HepG2 (cell line): ENCODE results near the gene ANKRD55.

ENCODE experiments used
- CHD2 ChIP-seq: IDR thresholded peaks from 2 replicates; pipeline ENCODE4 v1.6.1; 2011; ENCODE audit warnings: low read depth, low read length, improper control_type of control experiment
- FOSL1 ChIP-seq: sonication (generic); formaldehyde crosslinking; IDR thresholded peaks from 2 replicates; pipeline ENCODE4 v1.9.0; 2021; ENCODE audit warnings: missing genetic modification reagents, borderline replicate concordance
- FOXJ3 ChIP-seq: sonication (generic); formaldehyde crosslinking; IDR thresholded peaks from 2 replicates; pipeline ENCODE4 v1.4.0; 2020; ENCODE audit warnings: missing genetic modification reagents, mild to moderate bottlenecking, borderline replicate concordance
- ISX ChIP-seq: sonication (generic); formaldehyde crosslinking; conservative IDR thresholded peaks from 2 replicates; pipeline ENCODE4 v1.5.0; 2020; ENCODE audit warnings: missing genetic modification reagents
- KLF6 ChIP-seq: IDR thresholded peaks from 2 replicates; pipeline ENCODE4 v1.8.0; 2016; ENCODE audit warnings: missing biosample characterization, missing genetic modification reagents
- MED1 ChIP-seq: sonication (generic); formaldehyde crosslinking; IDR thresholded peaks from 2 replicates; pipeline ENCODE4 v1.4.0; 2020; ENCODE audit warnings: missing genetic modification reagents
- POLR2AphosphoS5 ChIP-seq: IDR thresholded peaks from 2 replicates; pipeline ENCODE4 v1.6.1; 2012; ENCODE audit warnings: low read depth, low read length
- TCF7L2 ChIP-seq: IDR thresholded peaks from 2 replicates; pipeline ENCODE4 v1.6.1; 2011; ENCODE audit warnings: mild to moderate bottlenecking, low read depth, low read length, moderate library complexity
- TEF ChIP-seq: sonication (generic); formaldehyde crosslinking; IDR thresholded peaks from 2 replicates; pipeline ENCODE4 v1.5.0; 2020; ENCODE audit warnings: missing genetic modification reagents
- USF2 ChIP-seq, 2 experiments: sonication (generic) in 1 of 2; formaldehyde crosslinking in 1 of 2; IDR thresholded peaks; 2 replicates each; pipeline versions ENCODE4 v1.5.1 to v1.6.1; 2011 to 2020; ENCODE audit warnings: borderline replicate concordance in 1 of 2, low read depth in 1 of 2, low read length in 1 of 2, mild to moderate bottlenecking in 1 of 2, missing genetic modification reagents in 1 of 2, moderate library complexity in 1 of 2
- ZBTB25 ChIP-seq: IDR thresholded peaks from 2 replicates; pipeline ENCODE4 v1.6.1; 2018; ENCODE audit warnings: missing genetic modification reagents
- TF ChIP-seq, protein P1 (sequence below): sonication (generic); formaldehyde crosslinking; IDR thresholded peaks from 2 replicates; pipeline ENCODE4 v1.4.0; 2020; ENCODE audit warnings: missing genetic modification reagents

- TF ChIP-seq TCF7L2, result no peak
- TF ChIP-seq KLF6 (CRISPR knock-in tag), result no peak
- no peak for TF ChIP-seq MED1 (CRISPR knock-in tag)
- no peak for TF ChIP-seq FOXJ3 (CRISPR knock-in tag)
- no peak for TF ChIP-seq ISX (CRISPR knock-in tag)
- no peak for TF ChIP-seq CHD2
- no peak for TF ChIP-seq TEF (CRISPR knock-in tag)
- TF ChIP-seq FOSL1 (CRISPR knock-in tag), result no peak
- no peak for TF ChIP-seq POLR2AphosphoS5
- TF ChIP-seq, protein P1, sequence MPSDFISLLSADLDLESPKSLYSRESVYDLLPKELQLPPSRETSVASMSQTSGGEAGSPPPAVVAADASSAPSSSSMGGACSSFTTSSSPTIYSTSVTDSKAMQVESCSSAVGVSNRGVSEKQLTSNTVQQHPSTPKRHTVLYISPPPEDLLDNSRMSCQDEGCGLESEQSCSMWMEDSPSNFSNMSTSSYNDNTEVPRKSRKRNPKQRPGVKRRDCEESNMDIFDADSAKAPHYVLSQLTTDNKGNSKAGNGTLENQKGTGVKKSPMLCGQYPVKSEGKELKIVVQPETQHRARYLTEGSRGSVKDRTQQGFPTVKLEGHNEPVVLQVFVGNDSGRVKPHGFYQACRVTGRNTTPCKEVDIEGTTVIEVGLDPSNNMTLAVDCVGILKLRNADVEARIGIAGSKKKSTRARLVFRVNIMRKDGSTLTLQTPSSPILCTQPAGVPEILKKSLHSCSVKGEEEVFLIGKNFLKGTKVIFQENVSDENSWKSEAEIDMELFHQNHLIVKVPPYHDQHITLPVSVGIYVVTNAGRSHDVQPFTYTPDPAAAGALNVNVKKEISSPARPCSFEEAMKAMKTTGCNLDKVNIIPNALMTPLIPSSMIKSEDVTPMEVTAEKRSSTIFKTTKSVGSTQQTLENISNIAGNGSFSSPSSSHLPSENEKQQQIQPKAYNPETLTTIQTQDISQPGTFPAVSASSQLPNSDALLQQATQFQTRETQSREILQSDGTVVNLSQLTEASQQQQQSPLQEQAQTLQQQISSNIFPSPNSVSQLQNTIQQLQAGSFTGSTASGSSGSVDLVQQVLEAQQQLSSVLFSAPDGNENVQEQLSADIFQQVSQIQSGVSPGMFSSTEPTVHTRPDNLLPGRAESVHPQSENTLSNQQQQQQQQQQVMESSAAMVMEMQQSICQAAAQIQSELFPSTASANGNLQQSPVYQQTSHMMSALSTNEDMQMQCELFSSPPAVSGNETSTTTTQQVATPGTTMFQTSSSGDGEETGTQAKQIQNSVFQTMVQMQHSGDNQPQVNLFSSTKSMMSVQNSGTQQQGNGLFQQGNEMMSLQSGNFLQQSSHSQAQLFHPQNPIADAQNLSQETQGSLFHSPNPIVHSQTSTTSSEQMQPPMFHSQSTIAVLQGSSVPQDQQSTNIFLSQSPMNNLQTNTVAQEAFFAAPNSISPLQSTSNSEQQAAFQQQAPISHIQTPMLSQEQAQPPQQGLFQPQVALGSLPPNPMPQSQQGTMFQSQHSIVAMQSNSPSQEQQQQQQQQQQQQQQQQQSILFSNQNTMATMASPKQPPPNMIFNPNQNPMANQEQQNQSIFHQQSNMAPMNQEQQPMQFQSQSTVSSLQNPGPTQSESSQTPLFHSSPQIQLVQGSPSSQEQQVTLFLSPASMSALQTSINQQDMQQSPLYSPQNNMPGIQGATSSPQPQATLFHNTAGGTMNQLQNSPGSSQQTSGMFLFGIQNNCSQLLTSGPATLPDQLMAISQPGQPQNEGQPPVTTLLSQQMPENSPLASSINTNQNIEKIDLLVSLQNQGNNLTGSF (CRISPR knock-in tag), result no peak
- TF ChIP-seq USF2 (IDR thresholded peaks at IDR 0.05; ENCODE audit: low read depth, low read length), result no peak
- TF ChIP-seq USF2 (CRISPR knock-in tag; IDR thresholded peaks at IDR 0.05; ENCODE audit: borderline replicate concordance), result no peak
- no peak for TF ChIP-seq ZBTB25
Measured at GRCh38 chr5:56270058-56270457, 36.9 kb upstream of the ANKRD55 start.
